Measurements from ENCODE around the gene ARHGAP12.
A peak's percentile ranks its signal among the peaks of the same experiment; 100 is the strongest.
"Not testable (repeated sequence)": the region's sequence is repeated elsewhere in the genome, so short reads cannot be mapped to it uniquely, and the experiment has no call there.

Gene ARHGAP12

GRCh38 chr10:31808258-31809218 lies 120.1 kb downstream of the ARHGAP12 start:
- no peak for DNase-seq

GRCh38 chr10:31804352-31804810 lies 124.2 kb downstream of the ARHGAP12 start:
- DNase-seq: no peak

GRCh38 chr10:31803606-31804351 lies 124.9 kb downstream of the ARHGAP12 start:
- no peak for DNase-seq

GRCh38 chr10:31799181-31799580 lies 129.4 kb downstream of the ARHGAP12 start:
- DNase-seq: no peak

GRCh38 chr10:31792745-31793144 lies 135.9 kb downstream of the ARHGAP12 start:
- no peak for DNase-seq

GRCh38 chr10:31789555-31789954 lies 139.1 kb downstream of the ARHGAP12 start:
- DNase-seq: no peak

- DNase-seq: no peak
Observed at GRCh38 chr10:31782701-31783100, 145.9 kb downstream of the ARHGAP12 start.

- DNase-seq: no peak
Observed at GRCh38 chr10:31780717-31781116, 147.9 kb downstream of the ARHGAP12 start.

GRCh38 chr10:31778627-31779026 lies 150.0 kb downstream of the ARHGAP12 start:
- DNase-seq: no peak

- no peak for DNase-seq
Observed at GRCh38 chr10:31776159-31776558, 152.5 kb downstream of the ARHGAP12 start.

GRCh38 chr10:31774928-31775650 lies 153.5 kb downstream of the ARHGAP12 start:
- DNase-seq: no peak

GRCh38 chr10:31774299-31774900 lies 154.2 kb downstream of the ARHGAP12 start:
- no peak for DNase-seq

GRCh38 chr10:31773749-31774298 lies 154.8 kb downstream of the ARHGAP12 start:
- DNase-seq: no peak

- no peak for DNase-seq
Observed at GRCh38 chr10:31771331-31771831, 157.2 kb downstream of the ARHGAP12 start.

GRCh38 chr10:31770307-31770902 lies 158.2 kb downstream of the ARHGAP12 start:
- peak; percentile 52 for DNase-seq

- no peak for DNase-seq
Observed at GRCh38 chr10:31769564-31769963, 159.1 kb downstream of the ARHGAP12 start.

GRCh38 chr10:31768935-31769334 lies 159.7 kb downstream of the ARHGAP12 start:
- DNase-seq: not testable (repeated sequence)

- no peak for DNase-seq
Observed at GRCh38 chr10:31768467-31768866, 160.2 kb downstream of the ARHGAP12 start.

- DNase-seq: no peak
Observed at GRCh38 chr10:31765541-31765940, 163.1 kb downstream of the ARHGAP12 start.

GRCh38 chr10:31762316-31762715 lies 166.3 kb downstream of the ARHGAP12 start:
- DNase-seq: no peak

- DNase-seq: no peak
Observed at GRCh38 chr10:31761156-31761555, 167.5 kb downstream of the ARHGAP12 start.

GRCh38 chr10:31760674-31761081 lies 168.0 kb downstream of the ARHGAP12 start:
- DNase-seq: no peak
